AG09309 (cell line): Measurements from ENCODE around the gene LAMA4.

Experiments
- DNase-seq: peaks from one replicate; pipeline ENCODE4 v3.0.0-alpha.2; 2010; ENCODE audit warnings: low read depth
- H3K4me3 ChIP-seq: 2 replicates; pipeline ENCODE4 v1.5.1; 2011; ENCODE audit warnings: mild to moderate bottlenecking, low read depth, low read length, moderate library complexity; ENCODE audit not compliant: control insufficient read depth
- TF ChIP-seq, protein P1 (sequence below): IDR thresholded peaks from 2 replicates; pipeline ENCODE4 v1.5.1; 2011; ENCODE audit warnings: mild to moderate bottlenecking, low read depth, low read length, inconsistent platforms; ENCODE audit not compliant: insufficient read depth, control insufficient read depth; ENCODE audit errors: missing control alignments

Gene LAMA4

DNA sequence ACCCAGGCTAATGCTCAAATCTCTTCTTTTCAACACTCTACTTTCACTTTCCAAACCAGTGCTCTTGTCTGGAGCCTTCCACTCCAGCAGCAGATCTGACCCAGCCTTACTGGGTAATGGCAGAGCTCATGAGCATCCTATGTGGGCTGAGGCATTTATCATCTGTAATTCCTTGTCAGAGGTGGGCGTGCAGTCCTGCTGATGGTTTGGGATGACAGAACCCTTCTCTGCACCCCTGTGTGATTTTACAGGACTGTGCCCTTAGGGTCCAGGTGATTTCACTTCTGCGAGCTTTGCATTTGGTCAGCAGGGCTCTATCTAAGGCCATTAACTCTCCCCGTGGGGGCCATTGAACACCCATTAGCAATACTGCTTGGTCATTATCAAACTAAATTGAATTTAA lies 55.4 kb downstream of the LAMA4 start:
- TF ChIP-seq, protein P1, sequence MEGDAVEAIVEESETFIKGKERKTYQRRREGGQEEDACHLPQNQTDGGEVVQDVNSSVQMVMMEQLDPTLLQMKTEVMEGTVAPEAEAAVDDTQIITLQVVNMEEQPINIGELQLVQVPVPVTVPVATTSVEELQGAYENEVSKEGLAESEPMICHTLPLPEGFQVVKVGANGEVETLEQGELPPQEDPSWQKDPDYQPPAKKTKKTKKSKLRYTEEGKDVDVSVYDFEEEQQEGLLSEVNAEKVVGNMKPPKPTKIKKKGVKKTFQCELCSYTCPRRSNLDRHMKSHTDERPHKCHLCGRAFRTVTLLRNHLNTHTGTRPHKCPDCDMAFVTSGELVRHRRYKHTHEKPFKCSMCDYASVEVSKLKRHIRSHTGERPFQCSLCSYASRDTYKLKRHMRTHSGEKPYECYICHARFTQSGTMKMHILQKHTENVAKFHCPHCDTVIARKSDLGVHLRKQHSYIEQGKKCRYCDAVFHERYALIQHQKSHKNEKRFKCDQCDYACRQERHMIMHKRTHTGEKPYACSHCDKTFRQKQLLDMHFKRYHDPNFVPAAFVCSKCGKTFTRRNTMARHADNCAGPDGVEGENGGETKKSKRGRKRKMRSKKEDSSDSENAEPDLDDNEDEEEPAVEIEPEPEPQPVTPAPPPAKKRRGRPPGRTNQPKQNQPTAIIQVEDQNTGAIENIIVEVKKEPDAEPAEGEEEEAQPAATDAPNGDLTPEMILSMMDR, result no peak

DNA sequence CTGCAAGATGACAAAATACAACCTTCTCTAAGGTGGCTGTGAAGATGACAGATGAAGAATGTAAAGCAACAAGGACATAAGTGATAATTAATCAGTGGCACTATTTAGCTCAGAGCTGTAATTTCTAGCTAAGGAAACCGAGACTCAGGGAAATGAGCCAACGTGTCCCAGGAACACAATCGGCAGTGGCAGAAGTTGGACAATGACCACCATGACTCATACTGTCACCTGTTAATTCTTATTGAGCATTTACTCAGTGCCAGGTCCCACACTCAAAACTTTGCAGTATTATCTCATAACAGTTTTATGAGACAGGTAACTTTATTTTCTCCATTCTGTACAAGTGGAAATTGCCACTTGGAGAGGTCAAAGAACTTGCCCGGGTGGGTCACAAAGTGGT lies 55.8 kb downstream of the LAMA4 start:
- no peak for DNase-seq
- no peak overlapping the region for H3K4me3 ChIP-seq
- TF ChIP-seq, protein P1, result no peak

More for the DNA sequence above, 55.4 kb downstream of the LAMA4 start:
- no peak for DNase-seq
- H3K4me3 ChIP-seq, result no peak overlapping the region

DNA sequence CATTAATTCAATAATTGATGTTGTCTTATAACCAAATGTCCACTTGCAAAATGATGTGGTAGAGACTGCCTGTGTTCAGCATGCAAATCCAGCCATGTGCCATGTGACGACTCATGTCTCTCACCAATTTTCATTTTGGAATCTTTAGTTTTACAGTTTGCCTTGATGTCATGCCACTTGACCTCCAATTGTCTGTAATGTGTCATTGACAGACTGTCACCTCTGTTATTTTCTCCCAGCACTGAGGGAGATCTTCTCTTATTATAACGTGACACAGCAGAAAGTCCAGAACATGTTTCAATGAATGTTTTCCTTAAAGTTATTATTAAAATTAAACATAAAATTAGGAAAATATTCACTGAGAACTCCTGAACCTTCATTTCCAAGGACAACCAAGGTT lies 56.7 kb downstream of the LAMA4 start:
- TF ChIP-seq, protein P1, result no peak
- H3K4me3 ChIP-seq, result no peak overlapping the region
- no peak for DNase-seq

DNA sequence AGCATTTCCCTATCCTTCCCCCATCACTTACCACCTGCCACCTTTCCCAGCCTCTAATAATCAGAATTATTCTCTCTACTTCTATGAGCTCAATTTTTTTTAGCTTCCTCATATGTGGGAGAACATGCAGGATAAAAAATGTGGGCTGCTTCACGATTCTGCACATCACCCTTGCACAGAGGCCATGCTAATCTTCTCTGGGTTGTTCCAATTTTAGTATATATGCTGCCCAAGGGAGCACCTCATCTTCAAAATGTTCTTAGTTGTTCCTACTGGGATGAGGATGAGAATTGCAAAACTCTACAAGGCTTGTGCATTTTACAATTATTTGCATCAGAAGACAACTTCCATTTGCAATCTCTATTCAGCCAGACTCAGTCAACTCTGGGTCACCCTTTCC lies 58.1 kb downstream of the LAMA4 start:
- H3K4me3 ChIP-seq, result no peak overlapping the region
- TF ChIP-seq, protein P1, result no peak
- DNase-seq, result no peak

DNA sequence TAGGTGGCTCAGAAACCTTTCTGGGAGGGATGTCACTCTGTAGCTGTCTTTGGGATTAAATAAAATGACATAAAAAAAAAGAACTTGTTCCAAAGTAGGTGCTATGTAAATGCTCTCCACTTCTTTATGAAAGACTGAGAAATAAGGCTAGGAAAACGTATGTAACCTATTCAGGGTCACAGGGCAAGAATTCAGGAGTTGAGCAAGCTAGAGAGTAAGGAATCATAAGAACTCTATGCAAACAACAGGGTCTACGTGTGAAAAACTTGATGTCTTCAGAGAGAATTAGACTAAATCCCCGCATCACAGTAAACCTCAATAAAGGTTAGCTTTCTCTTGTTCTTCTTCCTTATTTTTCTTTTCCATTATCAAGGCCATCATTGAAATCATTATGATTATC lies 59.2 kb downstream of the LAMA4 start:
- TF ChIP-seq, protein P1, result no peak
- DNase-seq, result no peak

DNA sequence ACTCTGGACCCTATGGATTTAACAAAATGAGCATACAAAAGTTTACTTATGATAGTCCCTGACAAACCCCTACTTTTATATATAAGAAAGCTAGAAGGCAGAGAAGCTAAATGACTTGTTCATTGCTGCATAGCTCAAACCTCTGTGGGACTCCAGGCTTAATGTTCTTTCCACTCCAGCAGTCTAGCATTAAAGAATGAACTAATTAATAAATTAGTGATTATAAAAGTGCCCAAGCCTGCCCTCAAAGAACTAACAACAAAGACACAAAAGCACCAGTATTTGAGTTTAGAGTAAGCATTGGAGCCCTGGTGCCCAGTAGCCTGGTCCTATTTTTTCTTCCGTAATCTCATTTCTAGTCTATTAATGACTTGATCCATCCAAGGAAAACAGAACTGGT lies 59.9 kb downstream of the LAMA4 start:
- no peak for DNase-seq
- TF ChIP-seq, protein P1, result no peak
- H3K4me3 ChIP-seq, result no peak overlapping the region

More for the DNA sequence above, 59.2 kb downstream of the LAMA4 start:
- H3K4me3 ChIP-seq, result no peak overlapping the region

DNA sequence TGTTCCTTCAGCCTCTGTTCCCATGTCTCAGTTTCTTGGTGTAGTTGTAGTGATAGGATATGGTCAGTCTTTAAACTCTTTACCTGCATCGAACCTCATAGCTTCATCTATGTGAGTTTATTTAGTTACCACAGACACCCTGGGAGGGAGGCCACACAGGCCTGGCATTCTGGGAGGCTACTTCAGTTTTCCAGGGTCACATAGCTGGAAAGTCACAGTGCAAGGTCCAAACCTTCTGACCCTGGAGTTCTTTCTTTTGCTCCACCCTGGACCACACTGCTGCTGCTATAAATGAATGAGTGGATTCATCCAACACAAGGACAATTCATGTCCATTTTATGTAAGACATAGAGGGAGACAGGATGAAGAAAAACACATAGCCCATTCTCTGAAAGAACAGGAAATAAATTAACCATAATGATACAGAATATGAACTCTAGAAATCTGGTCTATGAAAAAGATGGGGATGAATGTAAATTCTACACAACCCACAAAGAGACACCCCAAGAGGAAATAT lies 60.8 kb downstream of the LAMA4 start:
- no peak overlapping the region for H3K4me3 ChIP-seq
- TF ChIP-seq, protein P1, result no peak
- DNase-seq, result no peak
